Neural cell (in vitro differentiated cells): ENCODE data around the gene ARHGAP18. TPM values are rescaled to one million over a fixed set of nuclear protein-coding genes. Genes with fewer than 3 reads are reported as not detected.

ENCODE experiments used
- H2AFZ ChIP-seq: fragments of 200-600, 300-800 bp; sonication (generic), shearing (Covaris generic); 2 replicates; pipeline ENCODE4 v1.6.0; 2014; ENCODE audit warnings: low read depth, mild to moderate bottlenecking, antibody characterized with exemption, low read length, moderate library complexity
- H3F3A ChIP-seq: fragments of 200-600 bp; shearing (Covaris generic); 2 replicates; pipeline ENCODE4 v1.6.1; 2016; ENCODE audit warnings: mild to moderate bottlenecking, moderate library complexity, mixed read lengths, antibody characterized with exemption, low read length; ENCODE audit not compliant: insufficient read depth, poor library complexity, severe bottlenecking
- H3K27ac ChIP-seq: fragments of 200-600, 300-800 bp; sonication (generic), shearing (Covaris generic); 2 replicates; pipeline ENCODE4 v1.5.1; 2014; ENCODE audit warnings: mild to moderate bottlenecking, low read length, moderate library complexity
- H3K27me3 ChIP-seq: fragments of 300-800, 200-600 bp; sonication (generic), shearing (Covaris generic); 2 replicates; pipeline ENCODE4 v1.6.0; 2014; ENCODE audit warnings: mild to moderate bottlenecking, low read depth, low read length, moderate library complexity; ENCODE audit not compliant: insufficient read depth
- H3K36me3 ChIP-seq: fragments of 300-800, 200-600 bp; sonication (generic), shearing (Covaris generic); 2 replicates; pipeline ENCODE4 v1.5.1; 2014; ENCODE audit warnings: mild to moderate bottlenecking, antibody characterized with exemption, low read length, moderate library complexity; ENCODE audit not compliant: insufficient read depth
- H3K4me2 ChIP-seq: fragments of 300-800, 200-600 bp; sonication (generic), shearing (Covaris generic); 2 replicates; pipeline ENCODE4 v1.6.0; 2014; ENCODE audit warnings: mild to moderate bottlenecking, low read length
- H3K4me3 ChIP-seq: fragments of 300-800, 200-600 bp; sonication (generic), shearing (Covaris generic); 2 replicates; pipeline ENCODE4 v1.5.1; 2014; ENCODE audit warnings: mild to moderate bottlenecking, low read length, moderate library complexity
- H3K79me2 ChIP-seq: fragments of 200-600 bp; shearing (Covaris generic); replicated peaks from 2 replicates; pipeline ENCODE4 v1.6.0; 2014; ENCODE audit warnings: mild to moderate bottlenecking, low read length, moderate library complexity; ENCODE audit not compliant: insufficient read depth
- H3K9ac ChIP-seq: fragments of 300-800, 200-600 bp; sonication (generic), shearing (Covaris generic); 2 replicates; pipeline ENCODE4 v1.6.1; 2016; ENCODE audit warnings: mild to moderate bottlenecking, low read length, mixed read lengths
- H3K9me2 ChIP-seq: fragments of 200-600 bp; shearing (Covaris generic); 2 replicates; pipeline ENCODE4 v1.6.1; 2016; ENCODE audit warnings: mild to moderate bottlenecking, low read length, mixed read lengths; ENCODE audit not compliant: insufficient read depth
- H3K9me3 ChIP-seq: fragments of 200-600, 300-800 bp; sonication (generic), shearing (Covaris generic); 2 replicates; pipeline ENCODE4 v1.6.1; 2016; ENCODE audit warnings: mild to moderate bottlenecking, mixed run types, low read length, moderate library complexity, mixed read lengths
- H4K20me1 ChIP-seq: fragments of 200-600 bp; shearing (Covaris generic); 2 replicates; pipeline ENCODE4 v1.6.1; 2016; ENCODE audit warnings: mild to moderate bottlenecking, mixed run types; ENCODE audit not compliant: insufficient read depth
- EP300 ChIP-seq: fragments of 450-650 bp; conservative IDR thresholded peaks from 2 replicates; pipeline ENCODE4 v1.6.1; 2014; ENCODE audit warnings: antibody characterized with exemption, mild to moderate bottlenecking, moderate library complexity; ENCODE audit not compliant: poor library complexity, severe bottlenecking
- EZH2 ChIP-seq: fragments of 200-600, 300-800 bp; shearing (Covaris generic), sonication (generic); IDR thresholded peaks from 2 replicates; pipeline ENCODE4 v1.6.1; 2014; ENCODE audit warnings: antibody characterized with exemption, low read length, borderline replicate concordance, mild to moderate bottlenecking; ENCODE audit not compliant: insufficient read depth, poor library complexity, severe bottlenecking
- MXI1 ChIP-seq: fragments of 450-650 bp; conservative IDR thresholded peaks from 2 replicates; pipeline ENCODE4 v1.6.1; 2014; ENCODE audit warnings: antibody characterized with exemption, mild to moderate bottlenecking; ENCODE audit not compliant: poor library complexity, severe bottlenecking
- POLR2AphosphoS5 ChIP-seq: IDR thresholded peaks from 2 replicates; pipeline ENCODE4 v1.6.1; 2012
- RAD21 ChIP-seq: fragments of 450-650 bp; conservative IDR thresholded peaks from 2 replicates; pipeline ENCODE4 v1.6.1; 2014; ENCODE audit warnings: antibody characterized with exemption, mild to moderate bottlenecking, moderate library complexity
- SMC3 ChIP-seq: fragments of 450-650 bp; conservative IDR thresholded peaks from 2 replicates; pipeline ENCODE4 v1.6.1; 2014; ENCODE audit warnings: antibody characterized with exemption, mild to moderate bottlenecking, moderate library complexity; ENCODE audit not compliant: poor library complexity
- TAF1 ChIP-seq: IDR thresholded peaks from 2 replicates; pipeline ENCODE4 v1.6.1; 2012; ENCODE audit warnings: low read depth
- polyA plus RNA-seq: library from polyadenylated mRNA; depleted of rRNA; stranded (reverse); fragments of >200 nt; gene quantifications from 2 replicates; pipeline ENCODE4 v1.2.3, GENCODE V29; 2014
- TF ChIP-seq, protein P1 (sequence below): IDR thresholded peaks from 2 replicates; pipeline ENCODE4 v1.6.1; 2012; ENCODE audit warnings: borderline replicate concordance
- TF ChIP-seq, protein P2 (sequence below): fragments of 450-650 bp; IDR thresholded peaks from 2 replicates; pipeline ENCODE4 v1.5.1; 2014; ENCODE audit warnings: antibody characterized with exemption, mild to moderate bottlenecking, moderate library complexity; ENCODE audit not compliant: poor library complexity, severe bottlenecking

The ARHGAP18 gene
- polyA plus RNA-seq, 1 donor from 2014 or later, result 4.7 TPM

DNA sequence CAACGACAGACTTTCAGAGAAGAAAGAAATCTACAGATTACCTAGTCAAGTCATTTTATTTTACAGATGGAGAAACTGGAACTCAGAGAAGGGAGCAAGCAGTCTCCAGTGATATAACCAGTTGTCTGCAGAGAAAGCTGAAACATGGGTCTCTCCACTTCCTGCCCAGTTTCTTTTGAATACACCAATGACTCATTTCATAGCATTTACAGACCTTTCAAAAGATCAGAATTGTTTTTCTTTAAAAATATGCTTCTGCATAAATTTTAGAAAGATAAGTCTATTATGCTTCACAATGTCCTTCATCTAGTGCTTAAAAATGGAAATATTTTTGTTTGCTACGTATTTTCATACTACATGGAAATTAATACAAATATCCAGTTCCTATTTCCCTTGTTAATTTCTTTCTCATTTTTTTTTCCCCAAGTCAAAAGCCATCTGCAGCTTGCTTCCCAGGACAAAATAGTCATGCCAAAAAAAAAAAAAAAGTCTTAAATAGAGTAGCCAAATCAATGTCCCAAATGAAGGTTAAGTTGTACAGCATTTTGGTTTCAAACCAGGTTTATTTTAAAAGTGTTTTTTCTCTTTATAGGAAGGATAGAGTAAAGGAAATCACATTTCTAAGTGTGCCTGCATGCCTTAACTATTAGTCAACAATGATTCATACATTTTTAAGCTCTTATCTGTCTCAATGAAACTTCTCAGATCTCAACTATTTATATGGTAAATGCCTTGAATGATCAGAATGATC lies 36.9 kb downstream of the ARHGAP18 start:
- no peaks in the 10 kb centered on the region for H3K79me2 ChIP-seq
- no peak overlapping the region for H3K27ac ChIP-seq

DNA sequence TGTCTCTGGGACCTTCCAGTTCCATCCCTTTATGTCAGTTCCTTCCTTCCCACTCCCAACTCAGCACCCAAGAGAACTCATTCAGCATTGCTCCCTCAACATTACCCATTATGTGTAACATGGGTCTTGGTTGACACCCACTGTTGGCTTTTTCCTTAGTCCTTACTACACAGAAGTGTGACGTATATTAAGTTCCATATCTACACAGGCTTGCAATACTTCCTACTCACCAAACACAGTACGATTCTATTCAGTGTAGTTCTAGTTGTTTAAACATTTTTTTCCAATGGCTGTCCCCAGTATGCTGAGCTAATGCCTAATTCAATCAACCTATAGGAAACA lies 37.7 kb downstream of the ARHGAP18 start:
- H3F3A ChIP-seq, result no peaks in the 10 kb centered on the region
- H3K4me3 ChIP-seq, result no peak overlapping the region
- H4K20me1 ChIP-seq, result no peaks in the 10 kb centered on the region
- H3K9ac ChIP-seq, result no peak overlapping the region
- no peaks in the 10 kb centered on the region for H3K36me3 ChIP-seq
- H3K27ac ChIP-seq, result no peak overlapping the region
- no peaks in the 10 kb centered on the region for H3K9me2 ChIP-seq
- H3K4me2 ChIP-seq, result no peak overlapping the region
- TF ChIP-seq POLR2AphosphoS5, result no peak
- TF ChIP-seq RAD21, result no peak
- TF ChIP-seq, protein P1, sequence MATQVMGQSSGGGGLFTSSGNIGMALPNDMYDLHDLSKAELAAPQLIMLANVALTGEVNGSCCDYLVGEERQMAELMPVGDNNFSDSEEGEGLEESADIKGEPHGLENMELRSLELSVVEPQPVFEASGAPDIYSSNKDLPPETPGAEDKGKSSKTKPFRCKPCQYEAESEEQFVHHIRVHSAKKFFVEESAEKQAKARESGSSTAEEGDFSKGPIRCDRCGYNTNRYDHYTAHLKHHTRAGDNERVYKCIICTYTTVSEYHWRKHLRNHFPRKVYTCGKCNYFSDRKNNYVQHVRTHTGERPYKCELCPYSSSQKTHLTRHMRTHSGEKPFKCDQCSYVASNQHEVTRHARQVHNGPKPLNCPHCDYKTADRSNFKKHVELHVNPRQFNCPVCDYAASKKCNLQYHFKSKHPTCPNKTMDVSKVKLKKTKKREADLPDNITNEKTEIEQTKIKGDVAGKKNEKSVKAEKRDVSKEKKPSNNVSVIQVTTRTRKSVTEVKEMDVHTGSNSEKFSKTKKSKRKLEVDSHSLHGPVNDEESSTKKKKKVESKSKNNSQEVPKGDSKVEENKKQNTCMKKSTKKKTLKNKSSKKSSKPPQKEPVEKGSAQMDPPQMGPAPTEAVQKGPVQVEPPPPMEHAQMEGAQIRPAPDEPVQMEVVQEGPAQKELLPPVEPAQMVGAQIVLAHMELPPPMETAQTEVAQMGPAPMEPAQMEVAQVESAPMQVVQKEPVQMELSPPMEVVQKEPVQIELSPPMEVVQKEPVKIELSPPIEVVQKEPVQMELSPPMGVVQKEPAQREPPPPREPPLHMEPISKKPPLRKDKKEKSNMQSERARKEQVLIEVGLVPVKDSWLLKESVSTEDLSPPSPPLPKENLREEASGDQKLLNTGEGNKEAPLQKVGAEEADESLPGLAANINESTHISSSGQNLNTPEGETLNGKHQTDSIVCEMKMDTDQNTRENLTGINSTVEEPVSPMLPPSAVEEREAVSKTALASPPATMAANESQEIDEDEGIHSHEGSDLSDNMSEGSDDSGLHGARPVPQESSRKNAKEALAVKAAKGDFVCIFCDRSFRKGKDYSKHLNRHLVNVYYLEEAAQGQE, result no peak
- no peak for TF ChIP-seq EZH2
- TF ChIP-seq, protein P2, sequence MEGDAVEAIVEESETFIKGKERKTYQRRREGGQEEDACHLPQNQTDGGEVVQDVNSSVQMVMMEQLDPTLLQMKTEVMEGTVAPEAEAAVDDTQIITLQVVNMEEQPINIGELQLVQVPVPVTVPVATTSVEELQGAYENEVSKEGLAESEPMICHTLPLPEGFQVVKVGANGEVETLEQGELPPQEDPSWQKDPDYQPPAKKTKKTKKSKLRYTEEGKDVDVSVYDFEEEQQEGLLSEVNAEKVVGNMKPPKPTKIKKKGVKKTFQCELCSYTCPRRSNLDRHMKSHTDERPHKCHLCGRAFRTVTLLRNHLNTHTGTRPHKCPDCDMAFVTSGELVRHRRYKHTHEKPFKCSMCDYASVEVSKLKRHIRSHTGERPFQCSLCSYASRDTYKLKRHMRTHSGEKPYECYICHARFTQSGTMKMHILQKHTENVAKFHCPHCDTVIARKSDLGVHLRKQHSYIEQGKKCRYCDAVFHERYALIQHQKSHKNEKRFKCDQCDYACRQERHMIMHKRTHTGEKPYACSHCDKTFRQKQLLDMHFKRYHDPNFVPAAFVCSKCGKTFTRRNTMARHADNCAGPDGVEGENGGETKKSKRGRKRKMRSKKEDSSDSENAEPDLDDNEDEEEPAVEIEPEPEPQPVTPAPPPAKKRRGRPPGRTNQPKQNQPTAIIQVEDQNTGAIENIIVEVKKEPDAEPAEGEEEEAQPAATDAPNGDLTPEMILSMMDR, result no peak
- no peak for TF ChIP-seq MXI1
- no peak for TF ChIP-seq SMC3
- TF ChIP-seq EP300, result no peak
- no peak for TF ChIP-seq TAF1
- H2AFZ ChIP-seq, result no peak overlapping the region
- no peaks in the 10 kb centered on the region for H3K9me3 ChIP-seq
- no peaks in the 10 kb centered on the region for H3K27me3 ChIP-seq
- no peaks in the 10 kb centered on the region for H3K79me2 ChIP-seq

More for the DNA sequence above, 36.9 kb downstream of the ARHGAP18 start:
- Histone ChIP-seq H3K4me2 (no peak overlapping the region), H2AFZ (no peak overlapping the region), H3F3A (no peaks in the 10 kb centered on the region), H3K9ac (no peak overlapping the region), H3K9me3 (no peaks in the 10 kb centered on the region), H3K36me3 (no peaks in the 10 kb centered on the region), H4K20me1 (no peaks in the 10 kb centered on the region), H3K9me2 (no peaks in the 10 kb centered on the region), H3K4me3 (no peak overlapping the region), H3K27me3 (no peaks in the 10 kb centered on the region)
- TF ChIP-seq EP300, result no peak
- TF ChIP-seq, protein P1, result no peak
- TF ChIP-seq, protein P2, result no peak
- TF ChIP-seq TAF1, result no peak
- no peak for TF ChIP-seq RAD21
- no peak for TF ChIP-seq SMC3
- TF ChIP-seq EZH2, result no peak
- TF ChIP-seq POLR2AphosphoS5, result no peak
- no peak for TF ChIP-seq MXI1
